22Rv1 (cell line): ENCODE data around the gene HSP90AB1.

Source experiments
- CTCF ChIP-seq: fragments of 450-650 bp; IDR thresholded peaks from 2 replicates; pipeline ENCODE4 v1.5.1; 2017; ENCODE audit warnings: mild to moderate bottlenecking
- ZFX ChIP-seq: fragments of 450-650 bp; IDR thresholded peaks from 2 replicates; pipeline ENCODE4 v1.6.1; 2017; ENCODE audit warnings: antibody characterized with exemption, borderline replicate concordance

- TF ChIP-seq CTCF = no peak
- no peak for TF ChIP-seq ZFX
Observed at GRCh38 chr6:44216677-44217331, 30.1 kb upstream of the HSP90AB1 start, which contains the start of gene MYMX.
